Measurements from ENCODE around the gene CAB39.

DNA sequence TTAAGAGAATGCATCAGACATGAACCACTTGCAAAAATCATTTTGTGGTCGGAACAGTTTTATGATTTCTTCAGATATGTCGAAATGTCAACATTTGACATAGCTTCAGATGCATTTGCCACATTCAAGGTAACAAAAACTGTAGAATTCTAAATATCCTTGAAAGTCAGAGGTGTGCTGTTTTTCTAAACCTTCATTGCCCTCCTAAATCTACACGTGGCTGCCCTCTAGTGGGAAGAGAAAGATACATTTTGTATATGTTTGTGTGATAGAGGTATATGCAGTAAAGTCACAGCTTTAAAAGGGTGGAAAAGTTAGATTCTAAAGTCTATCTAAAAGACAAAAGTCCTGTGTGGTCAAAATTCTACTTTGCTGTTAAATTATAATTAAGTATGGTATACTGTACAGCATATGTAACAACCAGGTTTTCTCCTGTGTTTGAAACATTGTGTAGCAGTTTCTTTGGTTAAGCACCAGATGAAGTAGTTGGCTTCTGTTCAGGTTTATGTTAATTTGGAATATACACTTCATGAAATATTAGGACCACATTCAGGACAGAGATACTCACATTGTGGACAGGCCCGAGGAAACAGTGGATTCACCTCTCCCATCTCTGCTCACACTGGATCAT, 86.2 kb downstream of the CAB39 start:
- peak; percentile 51 to 73 (median 65) for TF ChIP-seq CTCF (IDR thresholded peaks at IDR 0.05)
- TF ChIP-seq POLR2A (IDR thresholded peaks at IDR 0.05; ENCODE audit: low read depth), result no peak
- TF ChIP-seq POLR2AphosphoS5 (IDR thresholded peaks at IDR 0.05), result no peak
